Activated naive CD4-positive, alpha-beta T cell treated with anti-CD3 and anti-CD28 coated beads for 36 hours (primary cell): ENCODE data around the gene PTPRM. TPM values are rescaled to one million over a fixed set of nuclear protein-coding genes. Genes with fewer than 3 reads are reported as not detected.

Experiments
- CTCF ChIA-PET: fragments of 350-600 bp; sonication (Branson Sonifier 250); formaldehyde crosslinking; loops from one replicate; lab custom pipeline; 2021; ENCODE audit warnings: antibody characterized with exemption; lab: Charles Lee
- DNase-seq: peaks from one replicate; pipeline ENCODE4 v3.0.0-alpha.2; 2020
- H3K27ac Mint-ChIP-seq: one replicate; pipeline ENCODE4 v1.8.0; 2021; ENCODE audit warnings: mild to moderate bottlenecking, mixed read lengths
- H3K27me3 Mint-ChIP-seq: one replicate; pipeline ENCODE4 v1.8.0; 2021; ENCODE audit warnings: low read depth, mixed read lengths
- H3K36me3 Mint-ChIP-seq: one replicate; pipeline ENCODE4 v1.8.0; 2021; ENCODE audit warnings: low read depth, mixed read lengths
- H3K4me1 Mint-ChIP-seq: one replicate; pipeline ENCODE4 v1.8.0; 2021; ENCODE audit warnings: low read depth, mixed read lengths
- H3K4me3 Mint-ChIP-seq: one replicate; pipeline ENCODE4 v1.8.0; 2021; ENCODE audit warnings: mild to moderate bottlenecking, moderate library complexity, mixed read lengths
- H3K9me3 Mint-ChIP-seq: one replicate; pipeline ENCODE4 v1.8.0; 2021; ENCODE audit warnings: mixed read lengths
- intact Hi-C: fragments of 100-400 bp; cut with micrococcal nuclease; formaldehyde crosslinking; loops from one replicate; pipeline ENCODE4 v1.15.1; 2023
- total RNA-seq, 2 experiments: library from RNA; stranded (reverse); gene quantifications; one replicate each; pipeline ENCODE4 v1.2.3, GENCODE V29; 2021

PTPRM gene
- total RNA-seq, 2 experiments from 2014 or later: 4.3 to 6.1 TPM

DNA sequence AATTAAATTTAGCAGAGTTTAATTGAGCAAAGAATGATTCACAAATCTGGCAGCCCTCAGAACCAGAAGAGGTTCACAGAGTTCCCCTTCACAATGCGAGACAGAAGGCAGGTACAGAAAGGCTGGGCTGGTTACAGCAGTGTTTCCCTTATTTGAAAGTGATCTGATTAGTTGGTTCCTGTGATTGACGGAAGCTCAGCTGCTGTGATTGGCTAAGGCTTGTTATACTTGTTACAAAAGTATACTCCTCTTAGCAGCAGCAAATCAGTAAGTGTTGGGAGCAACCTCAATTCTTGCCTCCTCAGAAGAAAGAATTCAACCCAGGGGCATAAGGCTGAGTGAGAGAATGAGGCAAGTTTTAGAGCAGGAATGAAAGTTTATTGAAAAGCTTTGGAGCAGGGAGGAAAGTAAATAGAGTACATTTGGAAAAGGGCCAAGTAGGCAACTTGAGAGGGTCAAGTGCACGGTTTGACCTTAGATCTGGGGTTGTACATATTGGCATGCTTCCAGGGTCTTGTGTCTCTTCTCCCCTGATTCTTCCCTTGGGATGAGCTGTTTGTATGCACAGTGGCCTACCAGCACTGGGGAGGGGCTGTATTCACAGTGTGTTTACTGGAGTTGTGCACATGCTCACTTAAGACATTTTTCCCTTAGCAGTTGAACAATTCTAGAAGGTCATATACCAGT lies 610.4 kb downstream of the PTPRM start:
- Mint-ChIP-seq H3K4me1 (no peaks in the 10 kb centered on the region), H3K27me3 (no peaks in the 10 kb centered on the region), H3K4me3 (no peak overlapping the region), H3K9me3 (peaks cover 8% of the 10 kb centered on the region), H3K36me3 (no peaks in the 10 kb centered on the region), H3K27ac (no peak overlapping the region)
- DNase-seq: no peak
- intact Hi-C loops: no loop called here
- CTCF ChIA-PET: no interaction called here

DNA sequence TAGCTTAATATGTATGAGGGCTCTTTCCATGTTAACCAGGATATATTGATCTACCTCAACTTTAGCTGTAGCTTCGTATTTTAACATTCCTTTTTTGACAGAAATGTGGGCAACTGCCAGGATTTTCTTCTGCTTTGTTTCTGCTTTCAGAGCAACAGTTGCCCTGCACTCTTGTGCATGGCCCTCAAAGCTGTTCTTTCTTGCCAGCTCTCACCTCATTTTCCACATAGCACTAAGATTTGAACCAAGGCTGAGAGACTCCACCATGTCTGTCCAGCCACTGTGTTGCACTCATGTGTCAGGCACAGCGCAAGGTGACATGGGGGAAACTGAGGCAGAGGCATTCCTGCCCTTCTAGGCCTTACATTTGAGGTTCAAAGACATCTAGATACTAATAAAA lies 619.3 kb downstream of the PTPRM start:
- Mint-ChIP-seq H3K4me3 (no peak overlapping the region), H3K27me3 (no peaks in the 10 kb centered on the region), H3K36me3 (no peaks in the 10 kb centered on the region), H3K4me1 (no peaks in the 10 kb centered on the region), H3K27ac (no peak overlapping the region), H3K9me3 (no peaks in the 10 kb centered on the region)
- CTCF ChIA-PET: no interaction called here
- intact Hi-C loops: no loop called here
- no peak for DNase-seq

DNA sequence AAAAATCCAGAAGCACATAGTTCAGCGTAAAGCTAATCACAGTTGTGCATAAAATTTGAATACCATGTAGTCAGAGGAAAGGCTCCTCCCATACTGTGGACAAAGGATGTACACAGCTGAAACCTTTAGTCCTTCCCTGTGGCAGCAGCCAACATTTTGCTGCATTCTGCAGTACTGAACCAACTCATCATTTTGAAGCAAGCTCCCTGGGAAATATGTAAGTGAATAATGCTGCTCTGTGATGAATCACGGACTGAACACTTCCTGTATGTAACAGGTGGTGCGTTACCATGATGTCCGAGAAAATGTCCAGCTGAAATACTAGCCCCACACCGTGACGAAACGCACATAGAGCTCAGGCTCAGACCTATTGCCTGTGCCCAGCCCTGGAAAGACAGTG lies 621.1 kb downstream of the PTPRM start:
- Mint-ChIP-seq H3K27me3 (no peaks in the 10 kb centered on the region), H3K27ac (no peak overlapping the region), H3K9me3 (no peaks in the 10 kb centered on the region), H3K36me3 (no peaks in the 10 kb centered on the region), H3K4me1 (no peaks in the 10 kb centered on the region), H3K4me3 (no peak overlapping the region)
- DNase-seq: no peak
- CTCF ChIA-PET: no interaction called here
- intact Hi-C loops: no loop called here

DNA sequence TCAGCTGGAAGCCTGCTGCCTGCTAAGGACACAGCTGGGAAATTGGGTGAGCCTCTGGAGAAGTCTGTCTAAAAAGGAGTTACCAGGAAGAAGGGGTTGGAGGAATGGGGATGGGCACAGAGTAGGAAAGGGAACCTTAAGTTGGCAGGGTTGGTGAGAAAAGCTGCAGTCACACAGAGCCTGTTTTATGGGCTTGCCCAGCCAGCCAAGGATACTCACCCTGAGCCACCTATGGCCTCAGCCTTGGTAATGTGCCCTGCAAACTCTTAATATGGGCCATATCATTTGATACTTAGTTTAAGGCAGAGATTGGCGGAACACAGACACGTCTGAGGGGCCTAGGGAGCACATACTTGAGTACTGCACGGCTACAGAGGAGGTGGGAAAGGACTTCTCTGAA lies 623.9 kb downstream of the PTPRM start:
- no peaks in the 10 kb centered on the region for H3K36me3 Mint-ChIP-seq
- H3K9me3 Mint-ChIP-seq: no peaks in the 10 kb centered on the region
- intact Hi-C loops: no loop called here
- no peak overlapping the region for H3K27ac Mint-ChIP-seq
- no peaks in the 10 kb centered on the region for H3K27me3 Mint-ChIP-seq
- no peak overlapping the region for H3K4me3 Mint-ChIP-seq
- DNase-seq: no peak
- no peaks in the 10 kb centered on the region for H3K4me1 Mint-ChIP-seq
- CTCF ChIA-PET: no interaction called here

DNA sequence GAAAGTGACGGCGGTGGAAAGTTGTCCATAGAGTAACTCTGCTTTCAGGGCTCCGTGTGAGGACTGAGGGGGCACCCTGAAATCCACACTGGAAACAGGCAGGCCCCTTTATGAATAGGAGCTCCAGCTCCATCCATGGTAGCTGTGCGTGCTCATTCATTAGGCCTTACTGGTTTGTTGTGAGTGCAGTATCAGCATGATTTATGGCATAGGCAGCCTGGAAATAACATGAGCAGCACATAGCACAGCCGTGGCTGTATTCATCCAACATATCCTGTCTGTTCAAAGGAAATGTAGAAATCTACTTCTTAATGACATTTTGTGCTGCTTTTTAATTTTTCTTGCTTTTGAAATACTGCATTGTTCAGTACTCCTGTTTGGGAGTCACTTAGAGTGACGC lies 627.3 kb downstream of the PTPRM start:
- CTCF ChIA-PET: no interaction called here

DNA sequence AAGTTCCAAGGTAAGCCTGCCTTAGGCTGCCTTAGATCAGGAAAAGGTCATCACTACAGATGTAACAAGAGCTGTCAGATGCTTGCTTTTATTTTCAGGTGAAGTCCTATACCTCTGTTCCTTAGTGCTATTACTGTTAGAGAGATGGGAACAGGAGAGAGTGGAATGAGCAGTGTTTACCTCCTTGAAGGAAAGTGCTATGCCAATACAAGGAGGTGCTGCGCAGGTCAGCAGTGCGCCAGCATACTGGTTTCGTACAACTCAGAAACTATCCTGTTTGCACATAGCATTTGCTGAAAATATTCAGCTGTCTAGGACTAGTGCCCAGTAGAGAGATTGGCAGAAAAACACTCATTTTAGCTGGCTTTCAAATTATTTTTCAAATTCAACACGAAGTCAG lies 629.1 kb downstream of the PTPRM start:
- intact Hi-C loops: no loop called here
- no peaks in the 10 kb centered on the region for H3K4me1 Mint-ChIP-seq
- H3K27ac Mint-ChIP-seq: no peak overlapping the region
- CTCF ChIA-PET: no interaction called here
- H3K4me3 Mint-ChIP-seq: no peak overlapping the region
- H3K9me3 Mint-ChIP-seq: no peaks in the 10 kb centered on the region
- no peaks in the 10 kb centered on the region for H3K27me3 Mint-ChIP-seq
- H3K36me3 Mint-ChIP-seq: no peaks in the 10 kb centered on the region
- no peak for DNase-seq

More for the DNA sequence above, 627.3 kb downstream of the PTPRM start:
- no peak overlapping the region for H3K4me3 Mint-ChIP-seq
- no peaks in the 10 kb centered on the region for H3K36me3 Mint-ChIP-seq
- no peak for DNase-seq
- H3K4me1 Mint-ChIP-seq: no peaks in the 10 kb centered on the region
- no peaks in the 10 kb centered on the region for H3K27me3 Mint-ChIP-seq
- H3K9me3 Mint-ChIP-seq: no peaks in the 10 kb centered on the region
- intact Hi-C loops: no loop called here
- H3K27ac Mint-ChIP-seq: no peak overlapping the region

DNA sequence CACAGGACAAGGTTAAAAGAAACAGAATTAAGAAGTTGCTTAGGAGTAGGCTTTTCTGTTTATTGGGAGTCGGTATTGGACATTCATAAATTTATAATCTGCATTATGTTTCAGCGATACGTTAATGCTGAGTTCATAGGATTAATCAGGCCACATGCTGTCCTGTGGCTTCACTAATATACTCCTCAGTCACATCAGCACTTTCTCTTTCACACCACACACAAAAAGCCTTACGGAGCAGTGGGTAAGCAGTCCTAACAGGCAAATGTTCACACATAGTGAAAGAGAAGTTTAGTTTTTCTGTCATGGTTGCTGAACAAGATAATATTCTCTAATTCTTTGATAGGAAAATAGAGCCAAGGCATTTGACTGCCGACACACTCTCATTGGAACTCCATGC lies 630.4 kb downstream of the PTPRM start:
- CTCF ChIA-PET: no interaction called here
- Mint-ChIP-seq H3K27me3 (no peaks in the 10 kb centered on the region), H3K36me3 (no peaks in the 10 kb centered on the region), H3K27ac (no peak overlapping the region), H3K4me3 (no peak overlapping the region), H3K4me1 (no peaks in the 10 kb centered on the region), H3K9me3 (no peaks in the 10 kb centered on the region)
- no peak for DNase-seq
- intact Hi-C loops: no loop called here

DNA sequence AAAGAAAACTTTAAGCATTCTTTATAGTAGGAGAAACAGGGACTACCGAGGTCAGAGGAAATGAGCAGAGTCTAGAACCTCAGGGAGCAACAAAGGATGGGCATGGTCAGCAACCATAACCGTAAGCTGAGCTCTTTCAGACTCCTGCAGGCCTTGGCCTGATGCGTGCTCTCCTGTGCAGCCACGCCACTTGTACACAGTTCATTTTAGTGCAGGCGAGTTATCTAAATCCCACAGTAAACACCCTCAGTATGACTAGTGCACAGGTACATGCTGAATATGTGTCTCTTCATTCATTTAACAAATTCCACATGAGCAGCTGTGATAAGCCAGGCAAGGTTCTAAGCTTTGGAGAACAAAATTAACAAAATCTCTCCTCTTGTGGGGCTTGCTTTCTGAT lies 640.9 kb downstream of the PTPRM start:
- H3K4me3 Mint-ChIP-seq: no peak overlapping the region
- no peaks in the 10 kb centered on the region for H3K4me1 Mint-ChIP-seq
- CTCF ChIA-PET: no interaction called here
- H3K9me3 Mint-ChIP-seq: no peaks in the 10 kb centered on the region
- no peak for DNase-seq
- intact Hi-C loops: no loop called here
- no peaks in the 10 kb centered on the region for H3K36me3 Mint-ChIP-seq
- H3K27ac Mint-ChIP-seq: no peak overlapping the region
- H3K27me3 Mint-ChIP-seq: no peaks in the 10 kb centered on the region

DNA sequence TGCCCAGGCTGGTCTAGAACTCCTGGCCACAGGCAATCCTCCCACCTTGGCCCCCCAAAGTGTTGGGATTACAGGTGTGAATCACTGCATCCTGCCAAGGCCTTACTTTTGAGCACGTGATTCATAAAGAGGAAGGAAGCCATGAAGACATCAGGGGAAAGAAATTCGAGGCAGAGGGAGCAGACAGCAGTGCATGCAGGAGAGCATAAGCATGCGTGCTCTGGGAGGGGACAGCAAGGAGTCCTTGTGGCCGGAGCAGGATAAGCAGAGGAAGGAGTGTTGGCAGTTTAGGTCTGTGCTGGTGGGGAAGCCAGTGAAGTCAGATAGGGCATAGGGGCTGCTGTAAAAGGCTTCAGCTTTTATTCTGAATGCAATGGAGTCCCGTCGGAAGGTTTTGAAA lies 641.6 kb downstream of the PTPRM start:
- intact Hi-C loops: no loop called here
- Mint-ChIP-seq H3K36me3 (no peaks in the 10 kb centered on the region), H3K4me3 (no peak overlapping the region), H3K4me1 (no peaks in the 10 kb centered on the region), H3K9me3 (no peaks in the 10 kb centered on the region), H3K27ac (no peak overlapping the region), H3K27me3 (no peaks in the 10 kb centered on the region)
- CTCF ChIA-PET: no interaction called here
- no peak for DNase-seq

DNA sequence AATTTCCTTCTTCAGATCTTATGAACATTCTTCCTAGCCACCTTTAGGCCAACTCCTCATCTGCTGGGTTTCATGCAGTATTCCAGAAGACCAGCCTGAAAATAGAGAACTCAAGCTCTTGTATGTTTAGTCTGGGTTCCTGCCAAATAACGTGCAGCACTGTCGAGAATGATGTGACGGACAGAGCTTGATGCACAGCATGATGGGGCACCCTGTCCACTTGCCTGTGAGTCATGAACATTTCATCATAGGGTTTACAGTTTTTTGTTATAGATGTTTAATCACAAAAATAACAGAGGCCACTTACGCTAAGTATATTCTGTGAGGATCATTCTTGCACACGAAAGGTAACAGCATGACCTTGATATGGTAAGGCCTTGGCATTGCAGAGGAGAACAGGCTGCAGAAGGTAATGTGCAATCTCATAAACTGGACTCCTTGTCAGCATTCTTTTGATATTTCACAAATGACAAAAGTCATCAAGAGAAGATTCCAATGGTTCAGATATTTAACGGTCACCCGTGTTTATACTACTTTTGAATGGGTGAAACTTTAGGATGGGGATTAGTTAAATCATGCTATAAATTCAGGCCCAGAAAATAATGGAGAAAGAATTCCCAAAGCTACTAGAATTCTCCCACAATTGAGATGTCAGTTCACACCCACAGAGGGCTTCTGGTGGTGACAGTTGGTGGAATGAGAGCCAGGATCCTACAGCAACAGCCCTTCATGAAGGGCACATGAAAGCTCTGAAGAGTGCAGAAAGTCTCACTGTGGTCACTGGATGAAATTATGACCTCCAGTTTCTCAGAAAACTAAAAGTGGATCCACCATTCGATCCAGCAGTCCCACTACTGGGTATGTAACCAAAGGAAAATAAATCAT lies 646.0 kb downstream of the PTPRM start:
- Mint-ChIP-seq H3K27ac (no peak overlapping the region), H3K27me3 (no peaks in the 10 kb centered on the region)

DNA sequence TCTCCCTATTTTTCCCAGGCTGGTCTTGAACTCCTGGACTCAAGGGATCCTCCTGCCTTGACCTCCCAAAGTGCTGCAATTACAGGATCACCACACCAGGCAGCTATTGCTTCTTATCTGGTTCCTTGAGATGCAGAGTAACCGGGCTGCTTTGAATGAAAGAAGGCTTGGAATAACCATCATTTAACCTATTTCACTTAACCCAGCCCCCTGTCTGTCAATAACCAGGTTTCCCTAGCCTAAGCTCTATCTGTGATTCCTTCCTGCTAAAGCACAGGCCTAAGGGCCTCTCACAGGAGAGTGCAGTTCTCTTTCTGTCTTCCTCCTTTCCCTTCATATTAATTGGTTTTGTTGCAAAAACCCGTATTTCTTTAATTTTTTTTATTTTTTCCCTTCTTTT lies 648.6 kb downstream of the PTPRM start:
- CTCF ChIA-PET: interaction anchor here (0.7 kb wide), 1 partner anchor 1354 kb away, joined by 3 read pairs; no protein-coding TSS in a partner anchor
- peaks cover 2% of the 10 kb centered on the region for H3K27me3 Mint-ChIP-seq
- no peak for DNase-seq
- H3K9me3 Mint-ChIP-seq: no peaks in the 10 kb centered on the region
- no peak overlapping the region for H3K4me3 Mint-ChIP-seq
- H3K27ac Mint-ChIP-seq: no peak overlapping the region
- intact Hi-C loops: no loop called here
- no peaks in the 10 kb centered on the region for H3K36me3 Mint-ChIP-seq
- no peaks in the 10 kb centered on the region for H3K4me1 Mint-ChIP-seq

More for the DNA sequence above, 646.0 kb downstream of the PTPRM start:
- Mint-ChIP-seq H3K36me3 (no peaks in the 10 kb centered on the region), H3K9me3 (no peaks in the 10 kb centered on the region), H3K4me3 (no peak overlapping the region), H3K4me1 (no peaks in the 10 kb centered on the region)
- CTCF ChIA-PET: no interaction called here
- intact Hi-C loops: no loop called here
- DNase-seq: no peak

DNA sequence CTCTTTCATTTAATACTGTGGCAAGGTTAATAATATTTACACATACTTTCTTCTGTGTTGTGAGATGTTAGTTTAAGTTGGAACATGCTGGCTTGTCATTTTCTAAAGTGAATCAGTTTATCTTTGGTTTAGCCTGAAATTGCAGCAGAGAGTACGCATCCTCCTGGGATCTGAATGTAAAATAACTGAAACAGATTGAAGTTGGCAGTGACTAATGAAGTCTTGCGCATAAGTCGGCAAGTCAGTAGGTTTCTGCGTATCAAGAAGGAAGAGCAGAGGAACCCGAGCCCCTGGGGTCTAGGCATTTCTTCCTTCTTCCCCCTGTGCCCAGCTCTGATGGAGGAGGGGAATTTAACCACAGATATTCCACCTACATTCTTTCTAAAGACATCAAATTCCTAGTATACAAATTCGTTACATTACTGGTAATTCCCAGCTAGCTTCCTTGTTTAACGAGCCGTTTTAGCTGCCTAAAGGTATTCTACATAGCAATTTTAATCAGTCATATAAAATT lies 650.0 kb downstream of the PTPRM start:
- Mint-ChIP-seq H3K4me3 (no peak overlapping the region), H3K9me3 (no peaks in the 10 kb centered on the region), H3K27ac (no peak overlapping the region), H3K27me3 (peaks cover 2% of the 10 kb centered on the region), H3K36me3 (no peaks in the 10 kb centered on the region), H3K4me1 (no peaks in the 10 kb centered on the region)
- intact Hi-C loops: no loop called here
- CTCF ChIA-PET: no interaction called here
- no peak for DNase-seq

DNA sequence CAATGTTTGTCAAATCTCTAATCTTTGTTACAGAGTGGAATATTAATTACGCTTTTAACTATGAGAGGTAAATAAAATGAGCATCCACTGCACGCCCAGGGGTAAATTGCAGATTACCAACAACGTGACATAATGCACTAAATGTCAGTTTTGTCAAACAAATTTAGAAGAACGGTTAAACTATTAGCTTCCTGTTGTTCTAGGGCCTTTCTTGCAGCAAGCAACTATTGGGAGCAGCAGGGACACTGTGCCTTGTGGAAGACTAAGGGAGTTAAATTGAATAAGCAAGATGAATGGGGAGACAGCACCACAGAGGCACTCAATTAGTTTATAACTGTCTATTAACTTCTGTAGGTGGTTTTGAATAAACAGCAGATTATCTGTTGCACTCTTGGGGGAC lies 651.1 kb downstream of the PTPRM start:
- Mint-ChIP-seq H3K27ac (no peak overlapping the region), H3K27me3 (peaks cover 2% of the 10 kb centered on the region), H3K4me1 (no peaks in the 10 kb centered on the region), H3K9me3 (no peaks in the 10 kb centered on the region), H3K4me3 (no peak overlapping the region), H3K36me3 (no peaks in the 10 kb centered on the region)
- intact Hi-C loops: no loop called here
- CTCF ChIA-PET: no interaction called here
- DNase-seq: no peak
